ENCODE data around the gene NUSAP1. TPM values are rescaled to one million over a fixed set of nuclear protein-coding genes. Genes with fewer than 3 reads are reported as not detected.
A peak's percentile ranks its signal among the peaks of the same experiment; 100 is the strongest.
"Not testable (repeated sequence)": the region's sequence is repeated elsewhere in the genome, so short reads cannot be mapped to it uniquely, and the experiment has no call there.

Gene NUSAP1
- total RNA-seq, 1 experiment from 2014 or later, result 195 TPM

DNA sequence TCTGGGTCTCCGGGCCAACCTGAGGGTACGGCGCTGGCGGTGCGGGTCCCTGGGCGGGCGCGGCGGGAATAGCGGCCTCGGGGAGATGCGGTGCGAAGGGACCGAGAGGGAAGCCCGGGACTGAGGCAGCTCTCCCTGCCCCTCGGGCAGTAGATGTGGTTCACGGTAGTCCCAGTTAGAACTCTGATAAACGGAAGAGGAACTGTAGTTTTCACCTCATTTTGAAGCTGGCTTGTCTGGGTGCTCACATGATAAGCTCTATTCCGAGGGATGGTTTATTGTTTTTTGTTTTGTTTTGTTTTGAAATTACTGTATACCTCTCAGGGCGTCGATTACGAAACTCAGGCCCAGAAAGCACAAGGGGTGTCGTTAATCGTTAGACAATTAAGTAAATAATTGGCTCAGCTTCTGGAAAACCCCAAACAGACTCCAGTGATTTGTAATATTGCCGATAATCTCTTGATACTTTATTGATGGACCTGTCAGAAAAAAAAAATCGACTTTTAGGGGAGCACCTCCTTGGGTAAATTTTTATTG, 413 bp downstream of the NUSAP1 start:
- DNase-seq (ENCODE audit: low spot score), result no peak

DNA sequence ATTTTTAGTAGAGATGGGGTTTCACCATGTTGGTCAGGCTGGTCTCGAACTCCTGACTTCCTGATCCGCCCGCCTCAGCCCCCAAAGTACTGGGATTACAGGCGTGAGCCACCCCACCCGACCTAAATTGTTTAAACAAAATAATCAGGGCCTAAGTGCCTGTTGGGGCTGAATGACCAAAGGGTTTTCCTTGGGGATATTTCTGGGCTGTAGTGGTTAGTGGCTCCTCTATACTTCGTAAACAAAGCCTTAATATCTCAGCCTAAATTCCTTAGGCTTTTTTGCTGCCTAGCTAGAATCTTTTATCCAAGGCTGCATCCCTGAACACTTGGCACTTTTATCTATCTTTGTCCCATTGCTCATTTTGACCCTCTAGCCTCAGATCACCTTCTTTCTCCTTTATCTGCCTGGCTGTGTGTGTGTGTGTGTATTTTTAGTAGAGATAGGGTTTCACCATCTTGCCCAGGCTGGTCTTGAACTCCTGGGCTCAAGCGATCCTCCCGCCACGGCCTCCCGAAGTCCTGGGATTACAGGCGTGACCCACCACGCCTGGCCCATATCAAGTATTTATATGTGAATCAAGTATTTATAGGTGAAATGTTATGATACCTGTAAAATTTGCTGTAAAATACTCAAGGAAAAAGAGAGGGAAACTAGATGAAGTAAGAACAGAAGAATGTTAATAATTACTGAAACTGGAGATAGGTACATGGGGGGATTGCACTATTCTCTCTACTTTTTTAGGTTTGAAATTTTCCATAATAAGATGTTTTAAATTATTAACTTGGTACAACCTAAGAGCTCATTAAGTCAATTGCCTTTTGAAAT, 1.8 kb downstream of the NUSAP1 start:
- DNase-seq (ENCODE audit: low spot score), result no peak

DNA sequence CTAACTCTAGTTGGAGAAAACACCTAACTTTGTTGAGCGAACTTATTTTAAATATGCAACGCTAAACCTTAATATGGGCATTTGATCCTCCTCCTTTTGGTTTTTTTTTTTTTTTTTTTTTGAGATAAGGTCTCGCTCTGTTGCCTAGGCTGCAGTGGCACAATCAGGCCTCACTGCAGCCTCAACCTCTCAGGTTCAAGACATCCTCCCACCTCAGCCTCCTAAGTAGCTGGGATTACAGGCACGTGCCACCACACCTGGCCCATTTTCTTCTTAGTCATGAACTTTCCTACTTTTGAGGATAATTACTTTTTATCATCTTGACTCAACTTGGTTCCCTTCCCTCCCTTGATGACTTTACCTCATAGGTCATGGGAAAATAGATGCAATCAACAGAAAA, 3.9 kb downstream of the NUSAP1 start:
- no peak for DNase-seq (ENCODE audit: low spot score)

DNA sequence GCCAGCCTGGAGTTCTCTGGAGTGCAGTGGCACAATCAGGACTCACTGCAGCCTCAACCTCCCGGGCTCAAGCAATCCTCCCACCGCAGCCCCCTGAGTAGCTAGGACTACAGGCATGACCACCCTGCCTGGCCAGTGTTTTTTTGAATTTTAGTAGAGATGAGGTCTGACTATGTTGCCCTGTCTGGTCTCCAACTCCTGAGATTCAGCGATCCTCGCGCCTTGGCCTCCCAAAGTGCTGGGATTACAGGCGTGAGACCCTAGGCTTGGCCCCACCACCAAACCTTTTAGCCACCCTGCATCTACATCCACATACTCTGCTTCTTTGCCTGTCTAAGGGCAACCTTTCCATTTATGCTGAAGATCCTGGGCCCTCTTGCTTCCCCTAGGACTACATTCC, 4.4 kb downstream of the NUSAP1 start:
- DNase-seq (ENCODE audit: low spot score), result no peak

DNA sequence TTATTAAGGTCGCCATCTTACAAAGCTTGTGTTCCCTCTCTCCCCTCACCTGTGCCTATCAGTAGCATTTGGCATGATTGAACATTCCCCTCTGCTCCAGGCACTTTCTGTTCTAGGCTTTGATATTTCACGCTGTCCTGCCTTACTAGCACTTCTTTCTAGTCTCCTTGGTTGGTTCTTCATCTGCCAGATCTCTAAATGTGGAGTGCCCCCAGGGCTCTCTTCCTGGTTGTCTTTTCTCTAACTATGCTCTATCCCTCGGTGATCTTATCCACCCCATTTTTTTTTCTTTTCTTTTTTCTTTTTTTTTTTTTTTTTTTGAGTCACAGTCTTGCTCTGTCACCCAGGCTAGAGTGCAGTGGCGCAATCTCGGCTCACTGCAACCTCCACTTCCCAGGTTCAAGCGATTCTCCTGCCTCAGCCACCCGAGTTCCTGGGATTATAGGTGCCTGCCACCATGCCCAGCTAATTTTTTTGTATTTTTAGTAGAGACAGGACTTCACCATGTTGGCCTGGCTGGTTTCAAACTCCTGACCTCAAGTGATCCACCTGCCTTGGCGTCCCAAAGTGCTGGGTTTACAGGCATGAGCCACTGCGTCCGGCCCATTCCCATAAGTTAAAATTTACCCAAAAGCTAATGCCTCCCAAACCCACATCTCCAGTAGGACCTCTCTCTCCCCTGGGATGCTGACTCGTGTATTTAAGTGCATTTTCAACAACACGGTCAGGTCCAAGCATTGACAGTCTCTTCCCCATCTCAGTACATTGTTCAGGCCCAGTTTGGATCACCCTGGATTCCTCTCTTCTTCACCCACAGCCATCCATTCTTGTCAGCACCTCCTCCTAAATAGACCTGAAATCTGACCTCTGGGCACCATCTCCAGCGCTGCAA, 5.2 kb downstream of the NUSAP1 start:
- DNase-seq (ENCODE audit: low spot score), result no peak

DNA sequence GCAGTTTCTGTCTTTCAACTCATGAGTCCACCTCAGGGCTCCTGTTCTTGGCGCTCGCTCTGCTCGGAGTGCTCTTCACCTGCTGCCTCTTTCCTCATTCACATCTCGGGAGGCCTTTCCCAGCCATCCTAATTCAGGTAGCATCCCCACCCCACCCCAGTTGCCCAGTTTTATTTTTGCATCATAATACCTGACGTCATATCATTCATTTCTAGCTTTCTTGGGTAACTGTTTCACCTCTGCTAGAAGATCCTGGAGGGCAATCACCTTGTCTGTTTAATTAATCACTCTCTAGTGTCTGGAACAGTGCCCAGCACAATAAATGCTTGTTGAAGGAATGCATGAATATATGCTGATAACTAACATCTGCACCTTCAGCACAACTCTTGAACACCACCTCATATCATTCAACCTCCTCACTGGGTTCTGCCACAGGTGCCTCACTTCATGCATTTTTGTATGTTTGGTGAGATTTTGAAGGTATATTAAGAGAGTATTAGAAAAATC, 7.6 kb downstream of the NUSAP1 start:
- no peak for DNase-seq (ENCODE audit: low spot score)

DNA sequence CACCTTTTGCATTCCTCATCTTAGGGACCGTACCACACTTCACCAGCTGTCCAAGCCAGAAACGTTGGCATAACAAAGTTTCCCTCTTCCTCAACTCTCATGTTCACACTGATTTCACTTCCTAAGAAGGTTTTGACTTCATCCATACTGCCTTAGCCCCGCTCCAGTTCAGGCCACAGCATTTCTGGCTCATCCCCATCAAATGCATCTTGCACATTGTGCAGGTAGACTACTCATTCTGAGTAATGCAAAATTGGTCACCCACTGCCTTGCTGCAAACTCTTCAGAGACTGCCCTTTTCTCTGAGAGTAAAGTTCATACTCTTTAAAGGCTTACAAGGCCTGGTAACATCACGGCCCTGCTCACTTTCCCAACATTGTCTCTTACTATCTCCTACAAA, 8.8 kb downstream of the NUSAP1 start:
- no peak for DNase-seq (ENCODE audit: low spot score)

DNA sequence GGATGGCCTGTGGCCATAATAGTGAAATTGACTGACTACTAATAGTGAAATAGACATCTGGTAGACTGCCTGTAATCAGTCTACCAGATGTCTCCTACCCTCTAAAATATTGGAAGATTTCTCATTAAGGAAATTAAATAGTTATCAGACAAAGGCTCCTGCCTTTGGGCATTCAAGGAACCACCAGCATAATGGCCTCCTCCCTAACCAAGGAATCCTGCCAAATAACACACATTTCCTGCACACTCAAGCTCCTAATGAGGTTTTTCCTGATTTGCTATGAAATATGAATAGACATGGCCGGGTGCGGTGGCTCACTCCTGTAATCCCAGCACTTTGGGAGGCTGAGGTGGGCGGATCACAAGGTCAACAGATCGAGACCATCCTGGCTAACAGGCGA, 14.6 kb downstream of the NUSAP1 start:
- no peak for DNase-seq (ENCODE audit: low spot score)

DNA sequence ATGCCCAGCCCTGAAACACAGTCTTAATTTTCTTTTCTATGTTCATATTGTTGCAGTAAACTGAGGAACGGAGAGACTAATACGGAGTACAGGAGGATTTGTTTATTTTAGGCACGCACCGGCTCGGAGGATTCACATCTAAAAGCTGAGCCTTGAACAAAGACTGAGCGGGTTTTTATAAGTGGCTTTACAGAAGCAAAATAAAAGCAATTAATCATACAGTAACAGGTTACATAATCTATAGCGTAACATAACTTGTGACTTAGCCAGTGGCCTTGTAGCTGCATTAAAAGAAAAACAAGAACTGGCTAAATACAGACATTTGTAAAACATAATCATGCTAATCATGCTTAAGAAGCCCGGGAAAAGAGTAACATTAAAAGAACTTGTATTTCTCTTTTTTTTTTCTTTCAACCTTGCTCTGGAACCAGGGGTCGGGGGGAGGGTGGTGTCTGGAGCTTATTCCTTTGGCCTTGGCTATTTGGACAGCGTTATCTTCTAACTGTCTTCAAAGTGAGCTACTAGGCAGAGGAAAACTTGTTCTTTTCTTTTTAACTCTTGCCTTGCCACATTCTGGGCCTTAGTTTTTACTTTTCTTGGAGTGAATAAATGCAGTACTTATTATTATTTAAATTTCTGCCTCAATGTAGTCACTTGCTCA, 17.5 kb downstream of the NUSAP1 start:
- DNase-seq (ENCODE audit: low spot score), result no peak

DNA sequence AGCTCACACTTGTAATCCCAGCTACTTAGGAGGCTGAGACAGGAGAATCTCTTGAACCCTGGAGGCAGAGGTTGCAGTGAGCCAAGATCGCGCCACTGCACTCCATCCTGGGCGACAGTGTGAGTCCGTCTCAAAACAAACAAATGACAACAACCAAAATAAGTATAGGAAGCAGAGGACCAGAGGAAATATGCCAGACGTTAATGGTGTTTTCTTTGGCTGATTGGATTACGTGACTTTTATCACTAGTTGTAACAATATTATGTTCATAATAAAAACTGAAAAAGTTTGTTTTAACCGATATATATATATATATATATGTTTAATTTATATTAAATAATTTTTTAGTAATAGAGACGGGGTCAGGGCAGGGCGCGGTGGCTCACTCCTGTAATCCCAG, 21.7 kb downstream of the NUSAP1 start:
- no peak for DNase-seq (ENCODE audit: low spot score)

DNA sequence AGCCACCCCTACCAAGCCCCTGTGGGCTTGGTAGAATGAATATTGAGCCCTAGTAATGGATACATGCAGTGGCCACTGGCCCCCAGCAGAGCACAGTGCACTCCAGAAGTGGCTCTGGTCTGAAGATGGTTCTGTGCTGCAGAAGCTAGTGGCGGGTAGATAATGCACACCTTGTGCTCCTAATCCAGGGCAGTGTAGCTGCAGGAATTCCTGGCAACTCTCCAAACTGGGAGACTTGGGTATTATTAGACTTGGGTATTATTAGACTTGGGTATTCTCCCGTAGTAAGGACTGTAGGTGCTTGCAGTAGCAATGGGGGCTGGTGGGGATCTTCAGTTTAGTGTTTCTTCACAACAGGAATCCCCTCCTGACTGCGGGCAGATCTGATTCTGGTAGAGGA, 34.7 kb downstream of the NUSAP1 start:
- no peak for DNase-seq (ENCODE audit: low spot score)

DNA sequence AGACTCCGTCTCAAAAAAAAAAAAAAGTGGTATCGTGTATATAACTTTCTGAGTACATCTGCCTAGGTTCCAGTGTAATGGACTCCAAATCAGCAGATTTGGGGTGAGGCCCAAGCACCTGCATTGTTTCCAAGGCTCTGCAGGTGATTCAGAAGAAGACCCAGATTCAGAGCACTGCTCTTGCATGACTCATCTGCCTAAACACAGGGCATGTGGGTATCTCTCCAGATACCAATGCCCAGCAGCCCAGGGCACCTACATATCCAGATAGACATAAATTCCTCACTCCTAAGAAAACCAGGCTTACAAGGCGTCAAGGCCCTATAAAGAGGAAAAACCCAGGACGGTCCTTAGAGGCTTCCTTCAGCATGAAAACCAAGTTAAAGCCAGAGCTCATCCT, 45.3 kb downstream of the NUSAP1 start:
- DNase-seq (ENCODE audit: low spot score), result no peak

DNA sequence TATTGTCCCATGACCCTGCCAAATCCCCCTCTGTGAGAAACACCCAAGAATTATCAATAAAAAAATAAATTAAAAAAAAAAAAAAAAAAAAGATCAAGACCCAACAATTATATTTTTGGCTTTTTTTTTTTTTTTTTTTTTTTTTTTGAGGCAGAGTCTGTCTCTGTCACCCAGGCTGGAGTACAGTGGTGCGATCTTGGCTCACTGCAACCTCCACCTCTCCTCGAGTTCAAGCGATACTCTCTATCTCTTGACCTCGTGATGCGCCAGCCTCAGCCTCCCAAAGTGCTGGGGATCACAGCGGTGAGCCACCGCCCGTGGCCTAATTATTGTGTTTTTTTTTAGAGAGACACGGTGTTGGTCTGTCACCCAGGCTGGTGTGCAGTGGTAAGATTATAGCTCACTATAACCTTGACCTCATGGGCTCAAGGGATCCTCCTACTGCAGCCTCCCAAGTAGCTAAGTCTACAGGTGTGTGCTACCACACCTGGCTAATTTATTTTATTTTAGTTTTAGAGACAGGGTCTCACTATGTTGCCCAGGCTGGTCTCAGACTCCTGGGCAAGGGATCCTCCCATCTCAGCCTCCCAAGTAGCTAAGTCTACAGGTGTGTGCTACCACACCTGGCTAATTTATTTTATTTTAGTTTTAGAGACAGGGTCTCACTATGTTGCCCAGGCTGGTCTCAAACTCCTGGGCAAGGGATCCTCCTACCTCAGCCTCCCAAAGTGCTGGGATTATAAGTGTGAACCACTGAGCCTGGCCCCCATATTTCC, 51.5 kb downstream of the NUSAP1 start:
- not testable (repeated sequence) for DNase-seq (ENCODE audit: low spot score)

DNA sequence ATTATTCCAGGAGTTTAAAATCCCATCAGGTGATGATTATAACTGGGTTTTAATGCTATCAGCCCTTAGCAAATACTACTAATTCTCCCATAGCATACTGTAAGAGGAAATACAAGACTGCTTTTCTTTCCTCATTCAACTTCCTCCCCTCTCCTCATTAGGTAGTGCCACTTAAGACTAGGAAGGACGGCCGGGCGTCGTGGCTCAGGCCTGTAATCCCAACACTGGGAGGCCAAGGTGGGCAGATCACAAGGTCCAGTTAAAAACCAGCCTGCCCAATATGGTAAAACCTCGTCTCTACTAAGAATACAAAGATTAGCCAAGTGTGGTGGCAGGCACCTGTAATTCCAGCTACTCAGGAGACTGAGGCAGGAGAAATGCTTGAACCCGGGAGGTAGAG, 55.0 kb downstream of the NUSAP1 start:
- DNase-seq (ENCODE audit: low spot score), result no peak

DNA sequence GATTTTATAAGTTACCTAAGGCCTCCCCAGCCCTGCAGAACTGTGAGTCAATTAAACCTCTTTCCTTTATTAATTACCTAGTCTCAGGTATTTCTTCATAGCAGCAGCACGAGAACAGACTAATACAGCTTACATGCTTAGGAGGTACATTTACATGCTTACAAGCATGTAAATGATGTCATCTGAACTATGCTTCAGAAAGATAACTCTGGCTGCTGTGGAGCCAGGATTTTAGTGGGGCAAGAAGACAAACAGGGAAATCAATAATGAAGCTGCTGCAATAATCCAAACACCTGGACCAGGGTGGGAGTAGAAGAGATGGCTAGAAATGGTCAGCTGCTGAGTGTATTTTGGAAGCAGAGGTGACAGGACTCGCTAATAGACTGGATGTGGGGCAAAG, 60.0 kb downstream of the NUSAP1 start:
- no peak for DNase-seq (ENCODE audit: low spot score)

DNA sequence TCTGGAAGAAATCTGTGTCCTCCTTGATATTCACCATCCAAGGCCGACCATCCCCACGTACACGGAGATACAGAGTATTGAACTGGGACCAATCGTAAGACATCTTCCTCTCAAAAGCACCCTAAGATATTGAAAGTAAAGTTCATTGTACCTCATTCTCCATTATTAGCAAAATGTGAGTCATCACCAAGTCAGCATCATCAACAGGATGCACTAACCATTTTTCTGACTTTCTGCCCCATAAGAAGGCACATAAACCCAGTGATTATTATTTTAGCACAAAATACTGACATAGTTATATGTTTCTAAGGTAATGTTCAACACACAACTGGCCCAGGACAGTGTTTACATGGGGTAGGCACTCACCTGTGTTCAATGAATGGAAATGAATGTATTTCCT, 62.2 kb downstream of the NUSAP1 start:
- DNase-seq (ENCODE audit: low spot score), result no peak

DNA sequence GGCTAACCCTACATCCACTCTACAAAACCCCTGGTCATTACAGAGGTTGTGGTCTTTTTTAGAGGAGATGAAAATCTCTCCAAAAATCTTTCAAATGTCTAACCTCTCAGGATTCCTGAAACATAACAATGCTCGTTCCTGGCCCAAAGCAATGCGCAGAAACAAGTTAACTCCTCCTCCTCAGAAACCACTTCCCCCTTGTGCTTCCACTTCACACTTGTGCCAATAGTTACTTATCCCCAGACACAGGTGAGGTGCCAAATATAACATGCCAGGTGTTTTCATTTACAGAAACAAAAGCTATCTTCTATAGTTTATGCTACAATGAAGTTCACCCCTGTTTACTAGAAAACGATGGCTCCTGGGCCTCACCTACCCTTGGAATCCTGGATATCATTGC, 63.4 kb downstream of the NUSAP1 start:
- DNase-seq (ENCODE audit: low spot score), result no peak

DNA sequence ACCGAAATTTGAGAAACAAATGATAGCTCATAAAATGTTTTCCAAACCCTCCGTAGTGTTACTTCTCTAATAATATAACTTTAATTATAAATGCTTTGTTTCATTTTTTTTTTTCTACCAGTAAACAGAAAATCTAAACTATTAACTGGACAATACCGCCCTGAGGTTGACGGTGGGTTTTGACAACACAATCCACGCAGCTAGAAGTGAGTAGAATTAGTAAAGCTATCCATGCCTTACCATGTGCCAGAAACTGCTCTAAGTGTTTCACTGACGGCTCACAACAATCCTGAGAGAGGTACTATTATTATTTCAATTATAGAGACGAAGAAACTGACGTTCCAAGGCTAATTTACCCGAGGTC, 69.2 kb downstream of the NUSAP1 start:
- no peak for DNase-seq (ENCODE audit: low spot score)

DNA sequence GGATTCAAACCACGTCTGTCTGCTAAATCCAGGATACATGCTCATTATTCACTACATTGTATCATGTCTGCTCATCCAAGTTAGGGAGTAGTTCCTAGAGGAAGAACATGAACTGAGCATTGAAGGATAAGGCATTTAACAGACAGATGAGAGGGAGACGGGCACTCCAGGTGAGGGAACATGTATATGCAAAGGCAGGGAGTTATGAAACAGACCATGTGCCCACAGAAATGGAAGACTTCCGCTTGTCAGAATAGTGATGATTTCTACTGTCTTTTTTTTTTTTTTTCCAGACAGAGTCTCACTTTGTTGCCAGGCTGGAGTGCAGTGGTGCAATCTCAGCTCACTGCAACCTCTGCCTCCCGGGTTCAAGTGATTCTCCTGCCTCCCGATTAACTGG, 74.7 kb downstream of the NUSAP1 start:
- no peak for DNase-seq (ENCODE audit: low spot score)

DNA sequence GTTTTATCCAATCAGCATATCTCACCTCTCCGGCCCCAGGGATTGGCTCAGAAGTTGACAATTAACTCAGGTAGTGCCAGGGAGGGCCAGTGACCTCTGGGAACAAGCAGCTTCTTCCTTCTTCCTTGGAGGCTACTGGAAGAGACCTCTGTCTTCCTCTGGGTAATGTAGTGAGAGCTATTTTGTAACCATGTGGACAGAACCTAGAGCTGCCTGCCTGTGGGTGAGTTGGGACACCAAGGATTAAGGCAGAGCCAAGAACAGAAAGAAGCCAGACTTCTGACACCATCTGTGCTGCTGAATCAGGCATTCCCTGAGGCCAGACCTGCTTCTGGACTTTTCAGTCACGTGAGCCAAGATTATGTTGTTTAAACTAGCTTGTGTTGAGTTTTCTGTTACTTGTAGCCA, 75.6 kb downstream of the NUSAP1 start:
- peak; percentile 31 for DNase-seq (ENCODE audit: low spot score)

DNA sequence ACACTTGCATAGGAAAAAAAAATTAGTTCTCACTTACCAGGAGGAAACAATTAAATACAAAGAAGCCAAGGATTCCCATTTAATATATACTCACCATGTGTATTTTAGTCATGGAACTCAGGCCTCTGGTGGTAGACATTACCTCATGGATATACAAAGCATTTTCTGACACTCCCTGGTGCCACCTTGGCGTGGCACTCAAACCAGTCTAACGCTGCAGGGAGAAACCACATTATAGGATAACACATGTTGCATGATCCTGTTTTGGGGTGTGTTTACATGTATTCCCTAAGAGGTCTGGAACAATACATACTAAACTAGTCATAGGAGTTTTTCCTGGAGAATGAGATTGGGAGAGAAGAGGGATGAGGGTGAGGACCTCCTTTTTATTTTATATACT, 78.3 kb downstream of the NUSAP1 start:
- DNase-seq (ENCODE audit: low spot score), result no peak

Data from H4 (cell line).